HG03139 (cell line): ENCODE measurements around the gene CTBP2.

Source experiments
- ATAC-seq: cut with Tn5 transposase; IDR thresholded peaks from one replicate; pipeline ENCODE4 v1.9.1; 2021; ENCODE audit not compliant: unreplicated experiment

CTBP2 gene

DNA sequence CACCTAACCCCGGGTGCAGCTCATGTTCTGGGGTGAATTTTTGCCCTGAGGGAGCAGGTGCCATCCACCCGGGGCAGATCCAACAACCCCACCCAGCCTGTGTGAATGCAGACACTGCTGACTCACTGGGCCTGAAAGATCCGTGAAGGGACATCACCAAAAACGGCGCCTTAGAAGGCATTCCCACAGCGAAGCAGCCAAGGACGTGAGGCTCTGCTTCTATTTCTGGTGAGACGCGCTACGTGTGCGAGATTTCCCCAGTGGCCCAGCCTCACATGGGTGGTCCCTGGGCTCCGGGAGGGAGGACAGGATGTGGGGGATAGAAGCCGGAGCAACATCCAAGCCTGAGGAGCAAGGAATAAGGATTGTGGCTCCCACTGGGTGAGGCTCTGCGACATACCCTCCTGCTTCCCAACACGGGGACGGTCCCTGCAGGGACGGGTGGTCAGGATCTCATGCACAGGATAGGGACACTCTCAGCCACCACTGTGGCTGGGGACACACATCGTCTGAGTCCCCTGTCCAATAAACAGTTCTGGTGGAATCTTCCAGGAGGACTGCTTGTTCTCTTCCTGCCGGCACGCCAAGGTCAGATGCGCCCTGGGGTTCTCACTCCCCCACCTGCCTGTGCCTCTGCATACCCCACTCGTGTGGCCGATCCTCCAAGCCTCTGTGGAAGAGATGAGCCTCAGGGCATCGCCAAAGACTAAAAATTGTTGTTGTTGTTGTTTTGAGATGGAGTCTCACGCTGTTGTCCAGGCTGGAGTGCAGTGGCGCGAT lies 148.2 kb downstream of the CTBP2 start:
- no peak for ATAC-seq

- ATAC-seq, result no peak
These were observed 149.0 kb downstream of the CTBP2 start for GRCh38 chr10:125011171-125011925.

GRCh38 chr10:125010362-125010761 lies 150.0 kb downstream of the CTBP2 start:
- ATAC-seq, result no peak

DNA sequence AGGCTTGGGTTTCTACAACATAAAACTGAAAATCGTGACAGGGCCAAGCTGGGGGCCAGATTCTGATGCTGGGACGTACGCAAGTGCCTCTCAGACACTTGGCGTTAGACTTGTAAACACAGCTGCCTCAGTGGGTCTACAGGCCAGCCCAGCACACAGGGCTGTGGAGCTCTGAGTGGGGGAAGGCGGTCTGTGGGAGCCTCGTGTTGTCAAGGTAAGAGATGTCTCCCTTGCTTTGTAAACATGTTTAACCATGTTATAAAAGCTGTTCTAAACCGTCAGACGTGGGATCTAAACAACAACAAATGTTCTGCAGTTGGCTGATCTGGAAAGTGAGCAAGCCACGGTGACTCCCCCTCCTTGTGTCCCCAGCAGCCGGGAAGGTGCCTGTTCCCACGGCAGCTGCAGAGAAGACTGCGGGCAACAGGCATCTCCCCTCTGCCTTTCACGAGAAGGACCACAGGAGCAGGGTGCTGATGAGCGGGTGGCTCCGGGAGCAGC lies 150.7 kb downstream of the CTBP2 start:
- ATAC-seq, result no peak

GRCh38 chr10:125008689-125009638 lies 151.4 kb downstream of the CTBP2 start:
- no peak for ATAC-seq

DNA sequence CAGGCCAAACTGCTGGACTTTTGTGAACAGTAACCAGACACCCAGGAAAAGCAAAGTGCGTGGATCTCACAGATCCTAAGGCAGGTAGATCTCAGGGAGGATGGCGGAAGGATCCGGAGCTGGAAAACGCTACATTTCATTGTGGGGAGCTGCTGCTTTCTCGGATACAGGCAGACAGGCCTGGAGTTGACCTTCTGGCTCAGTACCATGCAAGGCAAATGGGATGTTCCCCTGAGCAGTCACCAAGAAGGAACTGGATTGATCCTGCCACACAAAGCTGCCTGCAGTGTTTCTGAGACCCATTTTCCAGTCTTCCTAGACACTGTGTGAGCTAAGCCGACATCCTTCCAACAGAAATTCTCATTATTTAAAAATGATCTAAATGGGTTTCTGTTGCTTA lies 152.9 kb downstream of the CTBP2 start:
- no peak for ATAC-seq

GRCh38 chr10:125006921-125007426 lies 153.4 kb downstream of the CTBP2 start:
- ATAC-seq, result no peak

GRCh38 chr10:125006188-125006680 lies 154.1 kb downstream of the CTBP2 start:
- no peak for ATAC-seq

DNA sequence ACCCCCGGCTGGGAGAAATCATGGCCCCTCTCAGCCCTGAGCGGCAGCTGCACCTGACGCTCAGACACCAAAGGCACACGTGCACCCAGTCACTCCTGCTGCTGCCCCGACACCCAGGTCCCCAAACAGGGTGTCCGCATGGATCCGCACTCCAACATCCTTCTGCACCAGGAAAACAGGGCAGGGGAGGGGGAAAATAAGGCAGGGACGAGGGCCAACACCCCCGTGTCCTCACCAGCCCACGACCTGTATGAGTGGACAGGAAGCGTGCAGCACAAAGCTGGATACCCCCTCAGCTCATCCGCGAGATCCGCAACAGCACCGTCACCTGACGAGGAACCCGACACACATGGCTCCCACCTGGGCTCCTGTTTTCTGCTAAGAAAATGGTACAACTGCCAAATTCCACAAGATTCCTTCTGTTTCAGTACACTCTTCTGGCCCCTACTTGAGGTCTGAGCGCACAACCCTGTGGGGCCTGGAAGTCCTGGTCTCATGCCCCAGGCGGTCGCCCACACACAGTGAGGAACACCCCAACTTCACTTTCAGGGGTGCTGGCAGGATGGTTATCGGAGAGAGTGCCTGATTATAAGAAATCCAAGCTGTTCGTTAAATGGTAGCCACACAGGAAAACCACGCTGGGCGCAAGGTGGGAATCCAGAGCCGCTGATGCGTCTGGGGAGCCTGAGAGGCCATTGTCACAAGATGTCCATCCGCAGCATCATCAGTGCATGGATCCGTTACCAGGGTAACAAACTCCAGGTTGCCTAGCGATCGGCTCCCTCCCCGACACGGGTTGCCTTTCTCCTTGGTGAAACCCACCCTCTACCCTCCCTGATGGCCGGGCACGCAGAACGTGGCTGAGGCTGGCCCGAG lies 154.8 kb downstream of the CTBP2 start:
- no peak for ATAC-seq

DNA sequence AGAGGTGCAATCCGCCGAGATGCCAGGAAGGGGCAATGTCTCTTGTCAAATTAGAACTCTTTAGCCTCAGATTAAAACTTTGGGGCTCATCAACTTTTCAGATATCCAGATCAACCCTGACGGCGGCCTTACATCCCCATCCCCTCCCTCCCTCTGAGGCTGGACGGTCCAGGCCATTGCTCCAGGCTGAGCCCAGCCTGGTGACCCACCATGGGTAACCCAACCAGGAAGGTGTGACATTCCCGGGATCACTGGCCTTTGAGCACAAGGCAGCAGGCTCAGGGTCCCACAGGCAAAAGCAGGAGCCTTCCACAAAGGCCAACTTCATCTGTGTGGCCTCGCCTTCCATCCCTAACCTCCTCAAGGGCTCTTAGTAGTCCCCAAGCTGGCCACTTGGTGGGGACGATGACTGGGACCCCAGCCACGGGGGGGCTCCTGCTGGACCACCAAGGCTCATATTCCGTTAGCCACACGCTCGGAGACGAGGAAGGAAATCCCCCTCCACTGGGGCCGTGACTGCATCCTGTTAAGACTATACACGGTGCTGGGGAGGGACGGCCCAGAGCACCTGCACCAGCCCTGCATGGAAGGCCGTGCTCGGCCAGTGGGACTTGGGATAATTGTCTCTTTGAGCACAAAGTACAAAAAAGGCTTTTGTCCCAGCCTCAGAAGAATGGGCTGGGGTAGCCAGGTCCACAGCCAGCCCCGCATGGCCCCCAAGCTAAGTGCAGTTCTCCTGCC lies 155.6 kb downstream of the CTBP2 start:
- no peak for ATAC-seq

- ATAC-seq, result no peak
These were observed 156.4 kb downstream of the CTBP2 start for GRCh38 chr10:125003901-125004467.

DNA sequence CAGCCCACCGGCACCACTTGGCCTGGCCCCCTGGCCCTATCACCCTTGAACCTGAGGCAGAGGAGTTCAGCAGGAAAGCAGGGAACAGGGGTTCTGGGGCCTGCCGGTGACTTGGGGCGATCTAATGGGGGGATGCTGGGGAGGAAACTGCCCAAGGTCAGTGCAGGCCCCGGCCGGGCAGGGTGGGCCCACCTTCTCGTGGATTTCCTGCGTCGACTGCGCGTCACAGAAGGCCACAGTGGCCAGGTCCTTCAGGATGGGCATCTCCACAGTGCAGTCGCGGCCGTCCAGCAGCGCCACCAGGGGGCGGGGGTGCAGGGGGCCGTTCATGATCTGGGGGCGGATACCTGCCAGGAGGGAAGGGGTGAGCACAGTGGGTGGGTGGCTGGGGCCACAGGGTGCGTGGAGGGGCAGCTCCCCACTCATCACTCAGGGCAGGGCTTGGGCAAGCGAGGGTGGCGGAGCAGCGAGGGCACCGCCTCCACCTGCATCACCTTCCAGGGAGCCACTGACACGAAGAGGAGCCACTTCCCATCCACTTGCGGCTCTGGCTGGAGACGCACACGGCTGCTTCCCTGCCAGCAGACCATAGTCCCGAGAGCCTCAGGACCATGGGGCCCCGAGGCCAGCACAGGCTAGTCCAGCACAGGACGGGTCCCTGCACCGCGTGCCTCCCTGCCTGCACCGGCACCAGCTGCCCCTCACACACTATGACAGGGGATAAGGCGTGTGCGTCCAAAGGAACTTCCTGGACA lies 157.0 kb downstream of the CTBP2 start:
- no peak for ATAC-seq

DNA sequence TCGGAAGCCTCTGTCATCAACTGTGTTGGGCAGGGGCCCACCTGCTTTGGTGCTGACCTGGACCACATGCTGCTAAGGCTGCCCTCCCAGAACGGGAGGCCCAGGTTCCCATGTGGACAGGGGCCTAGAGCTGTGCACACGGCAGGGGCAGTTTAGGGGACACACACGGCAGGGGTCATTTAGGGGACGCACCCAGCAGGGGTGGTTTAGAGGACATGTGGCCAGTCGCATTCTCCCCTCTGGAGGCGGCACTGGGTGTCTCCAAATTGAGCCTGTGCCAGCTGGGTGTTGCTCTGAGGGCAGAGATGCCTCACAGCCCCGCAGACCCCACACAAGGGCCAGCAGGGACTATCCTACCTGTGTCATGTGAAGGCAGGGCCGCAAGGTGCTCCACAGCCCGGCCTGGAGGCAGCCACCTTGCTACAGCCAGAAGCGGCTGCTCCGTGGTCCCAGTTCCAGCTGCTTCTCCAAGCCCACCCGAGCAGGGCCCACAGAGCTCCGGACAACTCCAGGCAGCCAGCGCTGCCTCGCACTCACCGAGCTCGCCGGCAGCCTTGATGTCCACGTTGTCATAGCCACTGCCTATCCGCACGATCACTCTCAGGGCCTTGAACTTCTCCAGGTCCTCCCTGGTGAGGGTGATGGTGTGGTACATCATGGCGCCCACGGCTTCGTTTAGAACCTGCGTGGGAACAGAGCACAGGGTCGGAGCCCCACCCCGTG lies 157.8 kb downstream of the CTBP2 start:
- no peak for ATAC-seq

- ATAC-seq, result no peak
These were observed 158.3 kb downstream of the CTBP2 start for GRCh38 chr10:125002047-125002422.

GRCh38 chr10:125001313-125002046 lies 158.9 kb downstream of the CTBP2 start:
- ATAC-seq, result no peak

- no peak for ATAC-seq
These were observed 159.7 kb downstream of the CTBP2 start for GRCh38 chr10:125000366-125001312.
